Measurements from ENCODE around the gene FGF14. TPM values are rescaled to one million over a fixed set of nuclear protein-coding genes. Genes with fewer than 3 reads are reported as not detected.
A peak's percentile ranks its signal among the peaks of the same experiment; 100 is the strongest.
"Not testable (repeated sequence)": the region's sequence is repeated elsewhere in the genome, so short reads cannot be mapped to it uniquely, and the experiment has no call there.

FGF14 gene
- total and polyA plus RNA-seq, 5 donors from 2014 or later, result 0.09 TPM; not detected in 4

GRCh38 chr13:102138635-102139190 is 263.1 kb downstream of the FGF14 start:
- H3K9me3 ChIP-seq (ENCODE audit: control insufficient read depth in 2 of 2, low read length in 2 of 2), result no peaks in the 10 kb centered on the region
- ATAC-seq (ENCODE audit: low read depth in 2 of 2), result no peak
- no peaks in the 10 kb centered on the region for H3K36me3 ChIP-seq (ENCODE audit: control insufficient read depth, insufficient read depth, low read length)
- H3K4me3 ChIP-seq (ENCODE audit: low read depth, low read length), result no peak overlapping the region
- H3K4me1 ChIP-seq (ENCODE audit: control insufficient read depth, insufficient read depth, low read length, poor library complexity, severe bottlenecking), result no peaks in the 10 kb centered on the region
- no peaks in the 10 kb centered on the region for H3K27me3 ChIP-seq (ENCODE audit: control insufficient read depth, insufficient read depth, low read length)
- Mint-ChIP-seq H3K27ac (peak overlapping the region in 1 of 3 donors; percentile 27), H3K27me3 (no peaks in the 10 kb centered on the region), H3K9me3 (no peaks in the 10 kb centered on the region), H3K4me1 (peaks cover 0 to 4% (median 0%) of the 10 kb centered on the region in 4 donors), H3K36me3 (no peaks in the 10 kb centered on the region), H3K4me3 (no peak overlapping the region)
- no peak for DNase-seq
- no peak overlapping the region for H3K27ac ChIP-seq (ENCODE audit: insufficient read depth, low read length, poor library complexity, severe bottlenecking)

GRCh38 chr13:102137904-102138303 is 263.9 kb downstream of the FGF14 start:
- ATAC-seq (ENCODE audit: low read depth in 2 of 2); H3K4me3 Mint-ChIP-seq; H3K9me3 ChIP-seq (ENCODE audit: control insufficient read depth in 2 of 2, low read length in 2 of 2); H3K4me3 ChIP-seq (ENCODE audit: low read depth, low read length); H3K4me1 ChIP-seq (ENCODE audit: control insufficient read depth, insufficient read depth, low read length, poor library complexity, severe bottlenecking); H3K9me3 Mint-ChIP-seq; H3K27me3 ChIP-seq (ENCODE audit: control insufficient read depth, insufficient read depth, low read length); H3K4me1 Mint-ChIP-seq; H3K36me3 Mint-ChIP-seq; H3K27ac Mint-ChIP-seq; H3K36me3 ChIP-seq (ENCODE audit: control insufficient read depth, insufficient read depth, low read length); DNase-seq; H3K27ac ChIP-seq (ENCODE audit: insufficient read depth, low read length, poor library complexity, severe bottlenecking); H3K27me3 Mint-ChIP-seq: not testable (repeated sequence)

- DNase-seq, result no peak
- Histone ChIP-seq H3K9me3 (ENCODE audit: control insufficient read depth in 2 of 2, low read length in 2 of 2) (no peaks in the 10 kb centered on the region), H3K27ac (ENCODE audit: insufficient read depth, low read length, poor library complexity, severe bottlenecking) (no peak overlapping the region), H3K36me3 (ENCODE audit: control insufficient read depth, insufficient read depth, low read length) (no peaks in the 10 kb centered on the region), H3K27me3 (ENCODE audit: control insufficient read depth, insufficient read depth, low read length) (no peaks in the 10 kb centered on the region), H3K4me1 (ENCODE audit: control insufficient read depth, insufficient read depth, low read length, poor library complexity, severe bottlenecking) (no peaks in the 10 kb centered on the region), H3K4me3 (ENCODE audit: low read depth, low read length) (no peak overlapping the region)
- Mint-ChIP-seq H3K9me3 (no peaks in the 10 kb centered on the region), H3K4me1 (no peaks in the 10 kb centered on the region), H3K4me3 (no peak overlapping the region), H3K27ac (no peak overlapping the region), H3K36me3 (no peaks in the 10 kb centered on the region), H3K27me3 (no peaks in the 10 kb centered on the region)
- ATAC-seq (ENCODE audit: low read depth in 2 of 2), result no peak
These were observed 265.0 kb downstream of the FGF14 start for GRCh38 chr13:102136735-102137296.

- Mint-ChIP-seq H3K36me3 (no peaks in the 10 kb centered on the region), H3K4me3 (no peak overlapping the region), H3K27ac (no peak overlapping the region), H3K4me1 (no peaks in the 10 kb centered on the region), H3K9me3 (no peaks in the 10 kb centered on the region), H3K27me3 (no peaks in the 10 kb centered on the region)
- H3K4me1 ChIP-seq (ENCODE audit: control insufficient read depth, insufficient read depth, low read length, poor library complexity, severe bottlenecking), result no peaks in the 10 kb centered on the region
- ATAC-seq (ENCODE audit: low read depth in 2 of 2), result no peak
- no peaks in the 10 kb centered on the region for H3K9me3 ChIP-seq (ENCODE audit: control insufficient read depth in 2 of 2, low read length in 2 of 2)
- H3K27ac ChIP-seq (ENCODE audit: insufficient read depth, low read length, poor library complexity, severe bottlenecking), result no peak overlapping the region
- no peaks in the 10 kb centered on the region for H3K27me3 ChIP-seq (ENCODE audit: control insufficient read depth, insufficient read depth, low read length)
- H3K4me3 ChIP-seq (ENCODE audit: low read depth, low read length), result no peak overlapping the region
- H3K36me3 ChIP-seq (ENCODE audit: control insufficient read depth, insufficient read depth, low read length), result no peaks in the 10 kb centered on the region
- DNase-seq, result no peak
These were observed 269.0 kb downstream of the FGF14 start for GRCh38 chr13:102132777-102133295.

GRCh38 chr13:102131246-102131645 is 270.6 kb downstream of the FGF14 start:
- no peak for DNase-seq
- Mint-ChIP-seq H3K9me3 (peaks cover 0 to under 1% (median 0%) of the 10 kb centered on the region in 7 donors), H3K4me1 (no peaks in the 10 kb centered on the region), H3K27ac (no peak overlapping the region), H3K27me3 (no peaks in the 10 kb centered on the region), H3K36me3 (no peaks in the 10 kb centered on the region), H3K4me3 (no peak overlapping the region)
- ATAC-seq (ENCODE audit: low read depth in 2 of 2), result no peak
- Histone ChIP-seq H3K27ac (ENCODE audit: insufficient read depth, low read length, poor library complexity, severe bottlenecking) (no peak overlapping the region), H3K36me3 (ENCODE audit: control insufficient read depth, insufficient read depth, low read length) (no peaks in the 10 kb centered on the region), H3K9me3 (ENCODE audit: control insufficient read depth in 2 of 2, low read length in 2 of 2) (no peaks in the 10 kb centered on the region), H3K4me3 (ENCODE audit: low read depth, low read length) (no peak overlapping the region), H3K27me3 (ENCODE audit: control insufficient read depth, insufficient read depth, low read length) (no peaks in the 10 kb centered on the region), H3K4me1 (ENCODE audit: control insufficient read depth, insufficient read depth, low read length, poor library complexity, severe bottlenecking) (no peaks in the 10 kb centered on the region)

GRCh38 chr13:102128216-102128810 is 273.5 kb downstream of the FGF14 start:
- no peaks in the 10 kb centered on the region for H3K4me1 ChIP-seq (ENCODE audit: control insufficient read depth, insufficient read depth, low read length, poor library complexity, severe bottlenecking)
- H3K27ac ChIP-seq (ENCODE audit: insufficient read depth, low read length, poor library complexity, severe bottlenecking), result no peak overlapping the region
- Mint-ChIP-seq H3K4me1 (no peaks in the 10 kb centered on the region), H3K9me3 (peaks cover 0 to 4% (median 0%) of the 10 kb centered on the region in 7 donors), H3K27ac (no peak overlapping the region), H3K36me3 (no peaks in the 10 kb centered on the region), H3K27me3 (no peaks in the 10 kb centered on the region), H3K4me3 (no peak overlapping the region)
- H3K36me3 ChIP-seq (ENCODE audit: control insufficient read depth, insufficient read depth, low read length), result no peaks in the 10 kb centered on the region
- H3K9me3 ChIP-seq (ENCODE audit: control insufficient read depth in 2 of 2, low read length in 2 of 2), result no peaks in the 10 kb centered on the region
- ATAC-seq (ENCODE audit: low read depth in 2 of 2), result no peak
- H3K27me3 ChIP-seq (ENCODE audit: control insufficient read depth, insufficient read depth, low read length), result no peaks in the 10 kb centered on the region
- DNase-seq, result no peak
- no peak overlapping the region for H3K4me3 ChIP-seq (ENCODE audit: low read depth, low read length)

- DNase-seq (no peak), ATAC-seq (ENCODE audit: low read depth in 2 of 2) (no peak)
- no peak overlapping the region for H3K4me3 Mint-ChIP-seq
- H3K27ac Mint-ChIP-seq, result no peak overlapping the region
- Histone ChIP-seq H3K9me3 (ENCODE audit: control insufficient read depth in 2 of 2, low read length in 2 of 2) (no peaks in the 10 kb centered on the region), H3K4me1 (ENCODE audit: control insufficient read depth, insufficient read depth, low read length, poor library complexity, severe bottlenecking) (no peaks in the 10 kb centered on the region), H3K27me3 (ENCODE audit: control insufficient read depth, insufficient read depth, low read length) (no peaks in the 10 kb centered on the region), H3K36me3 (ENCODE audit: control insufficient read depth, insufficient read depth, low read length) (no peaks in the 10 kb centered on the region), H3K27ac (ENCODE audit: insufficient read depth, low read length, poor library complexity, severe bottlenecking) (no peak overlapping the region), H3K4me3 (ENCODE audit: low read depth, low read length) (no peak overlapping the region)
- peaks cover 0 to 4% (median 0%) of the 10 kb centered on the region in 7 donors for H3K9me3 Mint-ChIP-seq
- no peaks in the 10 kb centered on the region for H3K4me1 Mint-ChIP-seq
- no peaks in the 10 kb centered on the region for H3K27me3 Mint-ChIP-seq
- no peaks in the 10 kb centered on the region for H3K36me3 Mint-ChIP-seq
These were observed 274.7 kb downstream of the FGF14 start for GRCh38 chr13:102127153-102127552.

- Mint-ChIP-seq H3K4me1 (no peaks in the 10 kb centered on the region), H3K27me3 (no peaks in the 10 kb centered on the region), H3K4me3 (no peak overlapping the region), H3K27ac (no peak overlapping the region), H3K9me3 (peaks cover 0 to 4% (median 0%) of the 10 kb centered on the region in 7 donors), H3K36me3 (no peaks in the 10 kb centered on the region)
- DNase-seq, result no peak
- Histone ChIP-seq H3K27me3 (ENCODE audit: control insufficient read depth, insufficient read depth, low read length) (no peaks in the 10 kb centered on the region), H3K4me3 (ENCODE audit: low read depth, low read length) (no peak overlapping the region), H3K9me3 (ENCODE audit: control insufficient read depth in 2 of 2, low read length in 2 of 2) (no peaks in the 10 kb centered on the region), H3K36me3 (ENCODE audit: control insufficient read depth, insufficient read depth, low read length) (no peaks in the 10 kb centered on the region), H3K4me1 (ENCODE audit: control insufficient read depth, insufficient read depth, low read length, poor library complexity, severe bottlenecking) (no peaks in the 10 kb centered on the region), H3K27ac (ENCODE audit: insufficient read depth, low read length, poor library complexity, severe bottlenecking) (no peak overlapping the region)
- ATAC-seq (ENCODE audit: low read depth in 2 of 2), result no peak
These were observed 279.7 kb downstream of the FGF14 start for GRCh38 chr13:102122147-102122546.
